GM12872 (cell line): ENCODE measurements around the gene CYBC1.

ENCODE experiments used
- CTCF ChIP-seq: IDR thresholded peaks from 3 replicates; pipeline ENCODE4 v1.5.1; 2011; ENCODE audit warnings: low read depth, mild to moderate bottlenecking, low read length, moderate library complexity; ENCODE audit not compliant: insufficient read depth

The CYBC1 gene

GRCh38 chr17:82419540-82419939 lies 31.0 kb downstream of the CYBC1 start:
- TF ChIP-seq CTCF = no peak

- TF ChIP-seq CTCF = no peak
Measured at GRCh38 chr17:82418001-82418986, 32.3 kb downstream of the CYBC1 start, which contains the start of the genes HEXD and OGFOD3. Gene HEXD (plus strand): TSS chr17:82418347. CDS start chr17:82419800, 1,453 bp downstream. Gene OGFOD3 (minus strand): TSS chr17:82418586. CDS start chr17:82418485, 101 bp downstream.

- 0 out of 3 replicates have a peak, but pooled peaks have one; percentile 18 for TF ChIP-seq CTCF
Measured at GRCh38 chr17:82416771-82417170, 33.8 kb downstream of the CYBC1 start.

- TF ChIP-seq CTCF = no peak
Measured at GRCh38 chr17:82416264-82416663, 34.3 kb downstream of the CYBC1 start.

- no peak for TF ChIP-seq CTCF
Measured at GRCh38 chr17:82415786-82416185, 34.8 kb downstream of the CYBC1 start.

- no peak for TF ChIP-seq CTCF
Measured at GRCh38 chr17:82415336-82415735, 35.2 kb downstream of the CYBC1 start.

- TF ChIP-seq CTCF = peak; percentile 72
Measured at GRCh38 chr17:82414548-82415281, 35.8 kb downstream of the CYBC1 start.
